ENCODE data around the gene ADGRA1. TPM values are rescaled to one million over a fixed set of nuclear protein-coding genes. Genes with fewer than 3 reads are reported as not detected.

The ADGRA1 gene, protein sequence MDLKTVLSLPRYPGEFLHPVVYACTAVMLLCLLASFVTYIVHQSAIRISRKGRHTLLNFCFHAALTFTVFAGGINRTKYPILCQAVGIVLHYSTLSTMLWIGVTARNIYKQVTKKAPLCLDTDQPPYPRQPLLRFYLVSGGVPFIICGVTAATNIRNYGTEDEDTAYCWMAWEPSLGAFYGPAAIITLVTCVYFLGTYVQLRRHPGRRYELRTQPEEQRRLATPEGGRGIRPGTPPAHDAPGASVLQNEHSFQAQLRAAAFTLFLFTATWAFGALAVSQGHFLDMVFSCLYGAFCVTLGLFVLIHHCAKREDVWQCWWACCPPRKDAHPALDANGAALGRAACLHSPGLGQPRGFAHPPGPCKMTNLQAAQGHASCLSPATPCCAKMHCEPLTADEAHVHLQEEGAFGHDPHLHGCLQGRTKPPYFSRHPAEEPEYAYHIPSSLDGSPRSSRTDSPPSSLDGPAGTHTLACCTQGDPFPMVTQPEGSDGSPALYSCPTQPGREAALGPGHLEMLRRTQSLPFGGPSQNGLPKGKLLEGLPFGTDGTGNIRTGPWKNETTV
- not detected for polyA plus RNA-seq (2012; ENCODE audit: insufficient read depth, insufficient read length, low read depth)

DNA sequence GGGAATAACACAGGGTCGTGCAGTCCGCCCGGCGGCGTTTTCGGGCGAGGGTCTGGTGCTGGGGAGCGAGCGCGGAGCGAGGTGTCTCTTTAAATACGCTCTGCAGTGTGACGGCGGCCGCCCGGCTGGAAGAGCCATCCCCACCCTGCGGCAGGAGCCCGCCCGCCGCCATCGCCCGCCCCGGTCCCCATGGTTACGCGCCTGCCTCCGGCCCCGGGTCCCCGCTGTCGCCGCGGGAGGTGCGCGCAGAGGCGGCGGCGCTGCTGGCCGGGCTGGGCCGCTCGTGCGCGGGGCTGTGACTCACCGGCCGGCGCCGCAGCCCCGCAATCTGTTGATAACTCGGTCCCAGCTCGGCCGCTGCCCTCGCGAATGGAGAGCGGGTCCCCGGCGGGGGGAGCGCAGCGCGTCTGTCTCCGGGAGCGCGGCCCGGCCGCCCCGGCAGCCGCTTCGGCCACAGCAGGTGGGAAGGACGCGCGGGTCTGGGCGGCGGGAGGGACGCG lies at the start of gene ADGRA1:
Gene ADGRA1, plus strand, starts transcription at position 246 of the 500 bp plus-strand sequence. CDS start 986 bp downstream, outside the sequence.
- H3K4me1 ChIP-seq, result no peaks in the 10 kb centered on the region
- H3K4me3 ChIP-seq (ENCODE audit: low read depth, low read length), result no peak within 1 kb of the TSS
- no peaks in the 10 kb centered on the region for H3K36me3 ChIP-seq
- TF ChIP-seq, protein P1, sequence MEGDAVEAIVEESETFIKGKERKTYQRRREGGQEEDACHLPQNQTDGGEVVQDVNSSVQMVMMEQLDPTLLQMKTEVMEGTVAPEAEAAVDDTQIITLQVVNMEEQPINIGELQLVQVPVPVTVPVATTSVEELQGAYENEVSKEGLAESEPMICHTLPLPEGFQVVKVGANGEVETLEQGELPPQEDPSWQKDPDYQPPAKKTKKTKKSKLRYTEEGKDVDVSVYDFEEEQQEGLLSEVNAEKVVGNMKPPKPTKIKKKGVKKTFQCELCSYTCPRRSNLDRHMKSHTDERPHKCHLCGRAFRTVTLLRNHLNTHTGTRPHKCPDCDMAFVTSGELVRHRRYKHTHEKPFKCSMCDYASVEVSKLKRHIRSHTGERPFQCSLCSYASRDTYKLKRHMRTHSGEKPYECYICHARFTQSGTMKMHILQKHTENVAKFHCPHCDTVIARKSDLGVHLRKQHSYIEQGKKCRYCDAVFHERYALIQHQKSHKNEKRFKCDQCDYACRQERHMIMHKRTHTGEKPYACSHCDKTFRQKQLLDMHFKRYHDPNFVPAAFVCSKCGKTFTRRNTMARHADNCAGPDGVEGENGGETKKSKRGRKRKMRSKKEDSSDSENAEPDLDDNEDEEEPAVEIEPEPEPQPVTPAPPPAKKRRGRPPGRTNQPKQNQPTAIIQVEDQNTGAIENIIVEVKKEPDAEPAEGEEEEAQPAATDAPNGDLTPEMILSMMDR (IDR thresholded peaks at IDR 0.05; ENCODE audit: low read depth, low read length), result no peak
- H3K9me3 ChIP-seq, result no peaks in the 10 kb centered on the region
- peaks cover 65% of the 10 kb centered on the region for H3K27me3 ChIP-seq
- no peak for DNase-seq

DNA sequence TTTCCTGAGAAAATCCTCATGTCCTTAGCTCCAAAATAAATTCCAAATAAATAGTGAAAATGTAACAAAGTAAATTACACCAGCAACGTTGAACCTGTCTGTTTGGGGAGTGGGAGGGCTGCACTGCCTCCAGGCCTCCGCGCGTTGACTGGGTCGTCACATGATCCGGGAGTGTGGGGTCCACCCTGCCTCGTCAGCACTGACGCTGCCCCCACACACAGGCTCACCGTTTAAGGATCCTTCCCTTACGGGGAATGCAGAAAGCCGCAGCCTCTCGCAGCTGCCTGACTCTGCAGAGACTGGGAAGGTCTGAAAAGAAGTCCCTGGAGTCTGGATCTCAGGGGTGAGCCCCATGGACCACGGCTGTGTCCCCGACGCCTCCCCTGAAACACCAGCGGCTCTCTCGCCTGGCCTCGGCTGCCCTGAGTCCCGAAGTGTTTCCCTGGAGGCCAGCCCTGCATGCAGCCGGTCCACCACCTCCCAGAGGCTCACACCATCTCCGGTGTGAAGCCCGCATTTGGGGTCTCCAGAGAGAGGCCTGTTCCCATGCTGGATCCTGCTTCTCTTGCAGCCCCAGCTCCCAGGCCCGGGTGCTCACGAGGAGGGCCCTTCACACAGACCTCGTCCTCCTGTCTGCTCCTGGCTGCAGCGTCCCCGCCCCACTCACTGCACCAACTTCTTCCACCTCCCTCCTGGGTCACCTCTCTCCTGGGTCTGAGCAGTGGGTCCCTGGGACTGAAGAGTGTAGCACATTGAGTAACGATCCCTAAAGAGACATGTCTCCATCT lies 49.5 kb upstream of the ADGRA1 start:
- no peak for DNase-seq
- H3K36me3 ChIP-seq, result no peaks in the 10 kb centered on the region
- peaks cover 27% of the 10 kb centered on the region for H3K27me3 ChIP-seq
- H3K4me1 ChIP-seq, result no peaks in the 10 kb centered on the region
- no peaks in the 10 kb centered on the region for H3K9me3 ChIP-seq
- TF ChIP-seq, protein P1 (IDR thresholded peaks at IDR 0.05; ENCODE audit: low read depth, low read length), result no peak
- no peak overlapping the region for H3K4me3 ChIP-seq (ENCODE audit: low read depth, low read length)

DNA sequence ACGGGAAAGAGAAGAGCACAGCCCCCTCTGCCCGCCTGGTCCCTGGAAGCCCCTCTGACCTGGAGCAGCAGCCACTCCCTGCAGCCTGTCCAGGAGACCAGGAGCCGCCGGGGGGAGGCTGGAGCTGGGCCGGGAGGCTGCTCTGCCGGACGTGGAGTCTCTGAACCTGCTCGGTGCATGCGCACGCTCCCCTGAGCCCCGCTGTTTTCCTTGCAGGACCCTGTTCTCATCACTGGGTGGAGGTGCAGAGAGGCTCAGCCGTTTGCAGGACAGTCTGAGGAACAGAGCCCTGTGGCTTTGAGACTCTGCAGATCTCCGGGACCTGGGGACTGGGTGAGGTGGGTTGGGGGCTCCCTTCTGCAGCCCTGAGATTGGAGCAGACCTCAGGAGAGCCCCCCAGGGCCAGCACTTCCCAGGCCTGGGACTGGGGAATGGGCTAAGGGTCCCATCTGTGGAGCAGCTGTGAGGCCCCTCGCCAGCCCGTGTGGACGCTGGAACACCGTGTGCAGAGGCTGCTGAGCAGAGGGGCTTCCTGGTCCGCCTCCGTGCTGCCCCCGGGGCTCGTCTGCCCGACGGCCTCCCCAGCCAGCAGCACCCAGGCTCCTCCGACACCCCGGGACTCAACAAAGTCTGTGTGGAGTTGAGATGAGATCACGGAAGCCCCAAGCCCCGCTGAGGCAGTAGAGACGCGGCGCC lies 48.5 kb upstream of the ADGRA1 start:
- DNase-seq, result no peak
- Histone ChIP-seq H3K36me3 (no peaks in the 10 kb centered on the region), H3K4me3 (ENCODE audit: low read depth, low read length) (no peak overlapping the region), H3K4me1 (no peaks in the 10 kb centered on the region), H3K27me3 (peaks cover 27% of the 10 kb centered on the region), H3K9me3 (no peaks in the 10 kb centered on the region)
- TF ChIP-seq, protein P1 (IDR thresholded peaks at IDR 0.05; ENCODE audit: low read depth, low read length), result no peak

DNA sequence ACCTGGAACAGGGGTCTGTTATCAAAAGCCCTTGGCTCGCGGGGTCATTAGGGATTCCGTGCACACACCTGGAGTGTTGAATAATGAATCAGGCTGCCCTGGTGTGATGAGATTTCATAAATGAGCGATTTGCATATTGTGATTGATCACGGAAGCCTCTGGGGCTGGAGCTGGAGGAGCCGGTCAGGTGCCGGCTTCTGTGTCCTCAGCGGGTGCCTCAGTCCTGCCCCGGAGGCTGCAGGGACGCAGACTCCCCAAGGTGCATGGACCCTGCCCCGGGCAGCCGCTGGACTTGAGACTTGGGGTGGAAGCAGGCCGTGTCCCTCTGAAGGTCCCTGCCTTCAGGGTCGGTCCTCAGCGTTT lies 47.9 kb upstream of the ADGRA1 start:
- Histone ChIP-seq H3K4me1 (no peaks in the 10 kb centered on the region), H3K4me3 (ENCODE audit: low read depth, low read length) (no peak overlapping the region), H3K36me3 (no peaks in the 10 kb centered on the region), H3K27me3 (peaks cover 24% of the 10 kb centered on the region), H3K9me3 (no peaks in the 10 kb centered on the region)
- DNase-seq, result no peak
- TF ChIP-seq, protein P1 (IDR thresholded peaks at IDR 0.05; ENCODE audit: low read depth, low read length), result no peak

DNA sequence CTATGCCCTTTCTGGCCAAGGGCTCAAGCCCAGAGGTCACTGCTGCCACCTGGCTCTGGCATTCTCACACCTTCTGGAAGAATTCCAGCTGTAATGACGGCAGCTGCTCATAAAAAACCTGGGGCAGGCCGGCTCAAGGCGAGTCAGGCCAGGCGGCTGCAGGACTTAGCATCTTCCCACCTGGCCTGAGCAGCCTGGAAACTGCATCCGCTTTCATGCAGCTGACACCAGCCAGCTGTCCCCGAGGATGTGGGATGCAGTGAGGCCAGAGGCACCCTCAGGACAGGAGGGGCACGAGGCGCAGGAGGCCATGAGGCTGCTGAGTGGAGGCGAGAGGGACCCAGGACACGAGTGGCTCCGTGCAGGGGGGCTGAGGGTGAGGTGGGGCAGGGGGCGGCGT lies 47.5 kb upstream of the ADGRA1 start:
- Histone ChIP-seq H3K9me3 (no peaks in the 10 kb centered on the region), H3K36me3 (no peaks in the 10 kb centered on the region), H3K27me3 (peaks cover 24% of the 10 kb centered on the region), H3K4me1 (no peaks in the 10 kb centered on the region), H3K4me3 (ENCODE audit: low read depth, low read length) (no peak overlapping the region)
- TF ChIP-seq, protein P1 (IDR thresholded peaks at IDR 0.05; ENCODE audit: low read depth, low read length), result no peak
- no peak for DNase-seq

Measured in BE2C (cell line).